Lower leg skin (tissue), 4 donors: ENCODE data around the gene EGFL6. TPM values are rescaled to one million over a fixed set of nuclear protein-coding genes. Genes with fewer than 3 reads are reported as not detected.
"Not testable (repeated sequence)": the region's sequence is repeated elsewhere in the genome, so short reads cannot be mapped to it uniquely, and the experiment has no call there.

ENCODE experiments used
- DNase-seq, 2 donors: peaks; one replicate each; pipeline ENCODE4 v3.0.0-alpha.2; 2019; ENCODE audit warnings: low spot score in 2 of 2
- H3K4me3 ChIP-seq: fragments of 200-600 bp; sonication (generic); 2 replicates; pipeline ENCODE4 v1.5.1; 2017; ENCODE audit warnings: mild to moderate bottlenecking, low read depth; ENCODE audit not compliant: poor library complexity, severe bottlenecking
- CTCF ChIP-seq, 3 donors: fragments of 450-650 bp; IDR thresholded peaks; one replicate each; pipeline ENCODE4 v1.5.1; 2016; ENCODE audit warnings: antibody characterized with exemption in 3 of 3, mild to moderate bottlenecking in 3 of 3, moderate library complexity in 2 of 3
- POLR2A ChIP-seq, 2 donors: fragments of 450-650 bp; IDR thresholded peaks; one replicate each; pipeline ENCODE4 v1.6.1; 2016 to 2017; ENCODE audit warnings: antibody characterized with exemption in 2 of 2, mild to moderate bottlenecking in 1 of 2, moderate library complexity in 1 of 2
- WGBS, 2 donors: methylation state at CpG; one replicate each; pipeline ENCODE4 v1.1.5; 2018; 5-methylcytosine and 5-hydroxymethylcytosine counted together
- intact Hi-C: fragments of 100-400 bp; cut with DNase I; formaldehyde crosslinking; loops from one replicate; pipeline ENCODE4 v1.15.0; 2023; ENCODE audit warnings: low total_unique reads
- total RNA-seq, 4 donors: library from RNA; depleted of rRNA; stranded (reverse); fragments of >200 nt; gene quantifications; one replicate each; pipeline ENCODE4 v1.1.0, GENCODE V29; 2016

The EGFL6 gene
- total RNA-seq, 4 donors from 2014 or later = 0.13 to 0.38 (median 0.32) TPM; not detected in 1

- no peak for DNase-seq
- no peak overlapping the region for H3K4me3 ChIP-seq
- intact Hi-C loops = no loop called here
- no peak for TF ChIP-seq CTCF (IDR thresholded peaks at IDR 0.05)
- TF ChIP-seq POLR2A (IDR thresholded peaks at IDR 0.05) = no peak
Observed at GRCh38 chrX:13614154-13614553, 44.8 kb downstream of the EGFL6 start.

GRCh38 chrX:13620207-13620606 is 50.8 kb downstream of the EGFL6 start:
- H3K4me3 ChIP-seq = no peak overlapping the region
- intact Hi-C loops = no loop called here
- 27 to 50% methylated on average over 1 of the region's 1 CpG for WGBS, 2 donors
- no peak for DNase-seq
- no peak for TF ChIP-seq POLR2A (IDR thresholded peaks at IDR 0.05)

DNA sequence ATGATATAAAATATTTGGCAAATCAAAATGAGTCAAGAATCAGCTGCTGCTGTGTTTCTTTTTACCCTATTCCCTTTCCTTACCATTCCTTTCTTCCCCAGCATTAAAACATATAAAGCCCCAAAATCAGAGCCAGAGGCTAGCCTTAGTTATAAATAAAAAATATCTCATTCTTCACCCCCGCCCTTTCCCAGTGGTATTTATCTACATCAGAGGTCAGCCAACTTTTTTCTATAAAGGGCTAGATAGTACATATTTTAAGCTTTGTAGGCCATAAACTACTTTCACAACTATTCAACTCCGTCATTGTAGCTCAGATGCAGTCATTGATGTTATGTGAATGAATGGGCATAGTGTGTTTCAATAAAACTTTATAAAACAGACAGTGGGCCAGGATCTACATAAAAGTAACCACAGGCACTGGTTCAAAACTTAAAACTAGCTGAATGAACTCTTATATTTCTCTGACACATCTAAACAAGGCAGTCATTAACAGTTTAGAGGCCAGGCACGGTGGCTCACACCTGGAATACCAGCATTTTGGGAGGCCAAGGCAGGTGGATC is 53.1 kb downstream of the EGFL6 start:
- intact Hi-C loops = no loop called here
- 82 to 83% methylated on average over 3 of the region's 3 CpGs for WGBS, 2 donors

DNA sequence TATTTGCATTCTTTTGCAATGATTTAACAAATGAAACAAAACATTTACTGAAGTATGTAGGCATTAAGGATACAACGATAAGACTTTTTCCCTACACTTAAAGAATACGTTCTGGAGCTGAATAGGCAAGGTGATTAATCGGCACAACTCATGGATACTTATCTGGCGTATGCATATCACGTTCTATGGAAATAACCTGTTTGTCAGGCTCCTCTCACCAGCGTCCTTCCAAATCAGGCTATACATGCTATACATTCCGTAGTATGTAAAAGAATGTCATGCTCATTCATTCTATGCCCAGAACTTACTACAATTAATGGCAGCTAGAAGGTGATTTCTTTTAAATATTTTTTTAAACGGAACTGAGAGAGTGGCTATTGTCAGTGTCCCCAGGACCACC is 57.9 kb downstream of the EGFL6 start:
- intact Hi-C loops = no loop called here
- TF ChIP-seq POLR2A (IDR thresholded peaks at IDR 0.05) (no peak), CTCF (IDR thresholded peaks at IDR 0.05) (no peak)
- DNase-seq = no peak
- H3K4me3 ChIP-seq = no peak overlapping the region
- 55 to 67% methylated on average over 8 of the region's 8 CpGs for WGBS, 2 donors

More for the DNA sequence above, 53.1 kb downstream of the EGFL6 start:
- TF ChIP-seq POLR2A (IDR thresholded peaks at IDR 0.05) (no peak), CTCF (IDR thresholded peaks at IDR 0.05) (no peak)
- no peak for DNase-seq
- H3K4me3 ChIP-seq = no peak overlapping the region

GRCh38 chrX:13637224-13637623 is 67.8 kb downstream of the EGFL6 start:
- not testable (repeated sequence) for H3K4me3 ChIP-seq, DNase-seq
- WGBS, 2 donors = 93 to 96% methylated on average over 9 of the region's 9 CpGs
- intact Hi-C loops = loop anchor here (10.0 kb wide), 1 partner anchor 122 kb away; no protein-coding TSS in a partner anchor

DNA sequence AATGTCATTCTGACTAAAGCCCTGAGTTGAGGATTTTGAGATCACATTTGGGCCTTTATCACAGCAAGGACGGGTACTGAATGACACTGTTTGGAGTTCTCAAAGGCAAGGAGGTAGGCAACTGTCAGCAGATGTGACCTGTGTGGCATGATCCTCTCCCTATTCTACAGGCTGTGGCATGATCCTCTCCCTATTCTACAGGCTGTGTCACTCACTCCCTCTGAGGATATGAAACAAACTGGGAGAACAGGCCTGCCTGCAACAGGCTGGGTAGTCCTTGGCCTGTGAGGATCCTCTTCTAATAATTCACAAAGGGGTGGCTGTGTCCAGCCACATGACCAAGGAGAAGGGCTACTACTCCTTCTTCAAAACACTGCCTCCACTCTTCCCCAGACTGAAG is 68.6 kb downstream of the EGFL6 start:
- WGBS, 2 donors = 55% methylated on average over 1 of the region's 1 CpG; no CpG with 5 or more reads in 1 of the 2 donors
- TF ChIP-seq POLR2A (IDR thresholded peaks at IDR 0.05) (no peak), CTCF (IDR thresholded peaks at IDR 0.05) (no peak)
- intact Hi-C loops = loop anchor here (10.0 kb wide), 1 partner anchor 123 kb away; no protein-coding TSS in a partner anchor
- H3K4me3 ChIP-seq = no peak overlapping the region
- no peak for DNase-seq

DNA sequence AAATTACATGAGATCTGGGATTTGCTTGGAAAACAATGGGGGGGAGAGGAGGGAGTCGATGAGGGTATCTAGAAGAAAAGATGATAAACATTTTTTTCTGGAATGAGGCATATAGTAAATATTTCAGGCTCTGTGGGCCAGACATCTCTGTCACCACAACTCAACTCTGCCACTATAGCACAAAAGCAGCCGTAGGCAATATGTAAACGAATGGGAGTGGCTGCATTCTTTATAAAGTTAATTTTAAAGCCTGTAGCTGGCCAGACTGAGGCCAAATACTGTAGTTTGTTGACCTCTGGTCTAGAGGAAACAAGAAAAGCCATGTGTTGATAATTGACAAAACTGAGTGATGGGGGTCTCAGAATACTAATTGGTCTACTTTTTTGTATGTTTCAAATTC is 69.4 kb downstream of the EGFL6 start:
- intact Hi-C loops = loop anchor here (10.0 kb wide), 1 partner anchor 124 kb away; no protein-coding TSS in a partner anchor
- WGBS, 2 donors = 41 to 51% methylated on average over 3 of the region's 3 CpGs
- DNase-seq = no peak
- no peak overlapping the region for H3K4me3 ChIP-seq
- no peak for TF ChIP-seq CTCF (IDR thresholded peaks at IDR 0.05)
- TF ChIP-seq POLR2A (IDR thresholded peaks at IDR 0.05) = no peak

DNA sequence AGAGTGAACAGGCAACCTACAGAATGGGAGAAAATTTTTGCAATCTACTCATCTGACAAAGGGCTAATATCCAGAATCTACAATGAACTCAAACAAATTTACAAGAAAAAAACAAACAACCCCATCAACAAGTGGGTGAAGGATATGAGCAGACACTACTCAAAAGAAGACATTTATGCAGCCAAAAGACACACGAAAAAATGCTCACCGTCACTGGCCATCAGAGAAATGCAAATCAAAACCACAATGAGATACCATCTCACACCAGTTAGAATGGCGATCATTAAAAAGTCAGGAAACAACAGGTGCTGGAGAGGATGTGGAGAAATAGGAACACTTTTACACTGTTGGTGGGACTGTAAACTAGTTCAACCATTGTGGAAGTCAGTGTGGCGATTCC is 72.3 kb downstream of the EGFL6 start:
- DNase-seq, intact Hi-C loops, H3K4me3 ChIP-seq: not testable (repeated sequence)
- 81 to 93% methylated on average over 3 of the region's 4 CpGs for WGBS, 2 donors
